Measurements from ENCODE around the gene HRH2.
"Not testable (repeated sequence)": the region's sequence is repeated elsewhere in the genome, so short reads cannot be mapped to it uniquely, and the experiment has no call there.

HRH2 gene

DNA sequence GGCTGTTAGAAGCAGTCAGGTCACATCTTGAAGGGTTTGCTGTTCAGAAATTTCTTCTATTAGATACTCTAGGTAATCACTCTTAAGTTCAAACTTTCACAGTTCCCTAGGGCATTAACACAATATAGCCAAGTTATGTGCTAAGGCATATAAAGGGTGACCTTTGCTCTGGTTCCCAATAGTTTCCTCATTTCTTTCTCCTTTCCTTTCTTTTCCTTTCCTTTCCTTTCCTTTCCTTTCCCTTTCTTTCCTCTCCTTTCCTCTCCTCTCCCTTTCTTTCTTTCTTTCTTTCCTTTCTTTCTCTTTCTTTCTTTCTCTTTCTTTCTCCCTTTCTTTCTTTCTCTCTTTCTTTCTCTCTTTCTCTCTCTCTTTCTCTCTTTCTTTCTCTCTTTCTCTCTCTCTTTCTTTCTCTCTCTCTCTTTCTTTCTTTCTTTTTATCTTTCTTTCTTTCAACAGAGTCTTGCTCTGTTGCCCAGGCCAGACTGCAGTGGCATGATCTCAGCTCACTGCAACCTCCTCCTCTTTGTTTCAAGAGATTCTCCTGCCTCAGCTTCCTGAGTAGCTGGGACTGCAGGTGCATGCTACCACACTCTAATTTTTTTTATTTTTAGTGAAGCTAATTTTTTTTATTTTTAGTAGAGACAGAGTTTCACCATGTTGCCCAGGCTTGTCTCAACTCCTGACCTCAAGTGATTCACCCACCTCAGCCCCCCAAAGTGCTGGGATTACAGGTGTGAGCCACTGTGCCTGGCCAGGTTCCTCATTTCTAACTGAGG lies 7.3 kb upstream of the HRH2 start:
- not testable (repeated sequence) for DNase-seq

GRCh38 chr5:175652741-175653663 lies 4.9 kb upstream of the HRH2 start:
- DNase-seq: peak; percentile 86

DNA sequence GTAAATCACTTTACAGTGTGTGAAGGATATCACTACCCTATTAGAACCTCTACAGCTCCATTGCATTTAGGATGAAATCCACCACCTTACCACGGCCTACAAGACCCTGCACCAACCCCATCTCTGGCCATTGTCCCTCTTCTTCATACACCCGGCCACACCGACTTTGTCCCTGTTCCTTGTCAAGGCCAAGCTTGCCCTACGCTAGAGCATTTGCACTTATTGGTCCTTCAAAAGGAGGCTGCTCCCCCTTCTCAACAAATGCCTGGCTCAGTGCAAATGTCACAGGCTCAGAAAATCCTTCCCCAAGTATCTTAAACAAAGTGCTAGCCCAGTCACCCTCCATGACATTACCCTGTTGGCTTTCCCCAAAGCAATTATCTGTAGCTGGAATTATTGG lies 4.1 kb upstream of the HRH2 start:
- DNase-seq: no peak

DNA sequence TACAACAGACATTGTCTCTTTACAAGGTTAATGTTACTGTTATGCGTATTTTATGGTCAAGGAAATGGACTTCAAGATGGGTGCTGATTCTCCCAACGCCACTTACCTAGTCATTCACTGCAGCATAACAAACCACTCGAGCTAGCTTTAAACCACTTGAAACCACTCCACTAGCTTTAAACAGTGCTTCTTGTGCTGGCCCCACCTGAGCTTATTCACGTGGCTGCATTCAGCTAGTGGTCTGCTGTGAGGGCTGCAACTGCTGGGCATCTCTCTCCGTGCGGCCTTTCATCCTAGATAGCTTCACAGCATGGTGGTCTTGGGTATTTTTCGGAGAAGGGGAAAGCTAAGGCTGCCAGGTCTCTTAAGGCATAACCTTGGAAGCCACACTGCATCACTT lies 3.5 kb upstream of the HRH2 start:
- no peak for DNase-seq

- no peak for DNase-seq
Observed at GRCh38 chr5:175654807-175655206, 3.1 kb upstream of the HRH2 start.

DNA sequence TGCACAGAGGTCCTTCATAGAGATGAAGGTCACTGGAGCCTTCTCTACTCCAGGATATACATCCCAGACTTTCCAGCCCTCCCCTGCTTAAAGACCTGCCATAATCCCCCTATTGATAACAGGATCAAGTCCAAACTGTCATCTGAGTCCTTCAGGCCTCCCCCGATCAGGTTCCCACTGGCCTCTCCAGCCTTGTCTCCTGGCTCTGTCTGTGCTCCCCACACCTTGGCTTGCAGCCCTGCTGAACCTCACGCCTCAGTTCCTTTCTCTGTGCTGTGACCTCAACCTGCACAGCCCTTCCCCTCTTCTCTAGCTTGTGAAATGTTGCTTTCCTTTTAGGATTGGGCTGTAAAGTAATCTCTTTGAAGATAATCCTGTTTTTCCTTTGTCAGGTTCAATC lies 2.5 kb upstream of the HRH2 start:
- no peak for DNase-seq

DNA sequence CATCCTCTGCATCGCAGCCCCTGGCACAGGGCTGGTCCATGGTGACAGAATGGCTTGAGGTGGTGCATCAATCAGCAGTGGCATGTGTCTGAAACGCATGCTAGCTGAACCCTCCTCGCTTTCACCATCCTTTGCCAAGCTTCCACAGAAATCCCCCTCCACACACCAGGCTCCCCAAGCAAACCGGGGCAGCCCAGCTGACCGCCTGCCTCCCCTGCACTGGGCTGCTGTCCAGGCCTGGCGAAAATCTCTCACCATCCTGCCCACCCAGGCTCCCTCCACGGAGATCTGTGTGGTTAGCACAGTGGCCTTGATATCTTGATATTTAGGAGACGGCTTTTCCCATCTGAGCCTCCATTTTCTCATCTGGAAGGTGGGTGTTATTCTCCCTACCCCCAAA lies 905 bp upstream of the HRH2 start:
- DNase-seq: no peak

DNA sequence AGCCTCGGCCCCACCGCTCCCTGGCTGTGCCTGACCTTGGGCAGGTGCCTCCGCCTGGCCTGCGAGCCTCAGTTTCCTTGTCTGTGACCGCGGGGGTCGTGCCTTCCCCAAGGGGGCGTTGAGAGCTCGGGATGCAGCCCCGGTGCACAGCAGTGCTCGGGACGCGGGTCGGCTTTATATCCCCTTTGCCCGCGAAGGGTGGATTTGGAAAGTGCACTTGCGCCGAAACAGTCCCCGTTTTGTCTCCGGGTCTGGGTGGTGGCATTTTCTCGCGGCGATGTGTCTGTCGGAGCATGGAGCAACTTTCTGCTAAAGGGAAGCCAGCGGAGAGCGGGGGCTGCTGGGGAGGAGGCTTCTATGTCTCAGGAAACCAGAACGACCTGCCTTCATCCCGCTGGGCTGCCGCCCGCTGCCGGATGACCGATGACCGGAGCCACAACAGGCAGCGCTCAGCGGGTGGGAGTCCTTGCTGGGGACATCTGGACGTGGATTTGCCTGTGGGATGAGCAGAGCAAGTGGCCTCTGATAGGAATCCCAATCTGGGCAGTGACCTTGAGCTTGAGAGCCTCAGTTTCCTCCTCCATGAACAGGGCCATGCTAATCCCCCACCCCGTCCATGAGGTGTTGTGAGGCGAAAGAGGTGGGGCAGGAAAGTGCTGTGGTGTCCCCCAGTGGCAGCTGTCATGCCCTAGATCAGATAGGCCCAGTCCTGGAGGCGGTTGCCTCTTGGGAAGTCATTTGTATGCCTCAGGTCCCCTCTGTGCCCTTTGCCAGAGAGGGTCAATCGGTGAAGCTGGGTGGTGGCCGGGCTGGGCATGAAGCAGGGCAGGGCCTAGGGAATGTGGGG lies 651 bp downstream of the HRH2 start:
- DNase-seq: no peak

GRCh38 chr5:175659546-175660253 lies 1.8 kb downstream of the HRH2 start:
- DNase-seq: no peak

DNA sequence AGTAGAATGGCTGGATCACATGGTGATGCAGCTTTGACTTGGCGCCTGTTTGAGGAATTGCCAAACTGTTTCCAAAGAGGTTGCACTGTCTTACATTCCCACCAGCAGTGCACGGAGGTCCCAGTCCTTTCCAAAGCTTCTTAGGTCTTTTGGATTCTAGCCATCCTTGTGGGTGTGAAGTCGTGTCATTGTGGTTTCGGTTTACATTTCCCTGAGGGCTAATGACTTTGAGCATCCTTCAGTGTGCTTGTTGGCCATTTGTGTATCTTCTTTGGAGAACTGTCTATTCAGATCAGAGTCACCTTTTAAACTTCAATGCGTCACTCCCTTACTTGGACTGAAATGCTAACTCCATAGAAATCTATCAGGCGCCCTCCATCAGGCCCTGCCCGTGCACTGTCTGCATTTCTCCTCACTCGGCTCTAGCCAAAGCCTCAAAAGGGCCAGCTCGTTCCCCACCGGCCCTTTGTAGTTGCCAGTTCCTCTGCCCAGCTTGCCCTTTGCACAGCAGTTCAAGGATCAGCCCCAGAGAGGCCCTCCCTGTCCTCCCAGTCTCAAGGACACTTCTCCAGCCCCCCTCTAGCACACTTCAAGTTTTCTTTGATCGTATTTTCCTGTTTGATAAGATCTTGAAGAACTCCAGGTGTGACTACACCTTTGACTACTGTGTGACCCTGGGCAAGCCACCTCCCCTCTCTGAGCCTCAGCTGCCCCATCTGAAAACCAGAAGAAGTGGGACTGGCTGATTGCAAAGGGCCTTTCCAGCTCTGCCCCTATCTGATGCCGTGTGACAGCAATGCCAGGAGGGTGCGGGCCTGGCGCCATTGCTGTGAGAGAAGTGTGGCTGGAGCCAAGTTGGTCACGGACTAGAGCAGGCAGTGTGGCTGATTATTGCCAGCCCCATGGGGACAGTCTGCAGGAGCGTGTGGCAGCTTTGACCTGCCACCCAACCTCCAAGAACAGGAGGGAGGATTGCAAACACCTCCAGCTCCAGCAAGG lies 5.6 kb downstream of the HRH2 start:
- no peak for DNase-seq

- no peak for DNase-seq
Observed at GRCh38 chr5:175664723-175665122, 6.9 kb downstream of the HRH2 start.

- DNase-seq: no peak
Observed at GRCh38 chr5:175666216-175666615, 8.3 kb downstream of the HRH2 start.

GRCh38 chr5:175668006-175668405 lies 10.1 kb downstream of the HRH2 start:
- DNase-seq: no peak

GRCh38 chr5:175670372-175670771 lies 12.5 kb downstream of the HRH2 start:
- no peak for DNase-seq

DNA sequence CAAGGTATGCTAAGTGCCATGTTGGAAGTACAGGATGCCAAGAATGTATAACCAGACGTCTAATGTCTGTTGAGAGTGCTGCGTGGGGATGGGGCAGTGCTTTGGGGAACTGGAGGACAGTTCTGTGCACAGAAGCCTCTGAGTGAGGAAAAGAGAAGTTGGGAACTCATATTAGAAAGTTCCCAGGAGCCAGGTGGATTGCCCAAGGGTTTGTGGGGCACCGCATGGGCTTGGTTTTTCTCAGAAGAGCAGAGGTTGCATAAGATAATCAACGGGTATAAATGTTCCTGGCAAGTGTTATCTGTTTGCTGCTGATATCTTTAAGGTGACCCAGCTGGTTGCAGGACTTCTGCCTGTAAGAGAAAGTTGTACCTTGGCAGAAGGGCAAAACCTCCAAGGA lies 13.1 kb downstream of the HRH2 start:
- DNase-seq: no peak

DNA sequence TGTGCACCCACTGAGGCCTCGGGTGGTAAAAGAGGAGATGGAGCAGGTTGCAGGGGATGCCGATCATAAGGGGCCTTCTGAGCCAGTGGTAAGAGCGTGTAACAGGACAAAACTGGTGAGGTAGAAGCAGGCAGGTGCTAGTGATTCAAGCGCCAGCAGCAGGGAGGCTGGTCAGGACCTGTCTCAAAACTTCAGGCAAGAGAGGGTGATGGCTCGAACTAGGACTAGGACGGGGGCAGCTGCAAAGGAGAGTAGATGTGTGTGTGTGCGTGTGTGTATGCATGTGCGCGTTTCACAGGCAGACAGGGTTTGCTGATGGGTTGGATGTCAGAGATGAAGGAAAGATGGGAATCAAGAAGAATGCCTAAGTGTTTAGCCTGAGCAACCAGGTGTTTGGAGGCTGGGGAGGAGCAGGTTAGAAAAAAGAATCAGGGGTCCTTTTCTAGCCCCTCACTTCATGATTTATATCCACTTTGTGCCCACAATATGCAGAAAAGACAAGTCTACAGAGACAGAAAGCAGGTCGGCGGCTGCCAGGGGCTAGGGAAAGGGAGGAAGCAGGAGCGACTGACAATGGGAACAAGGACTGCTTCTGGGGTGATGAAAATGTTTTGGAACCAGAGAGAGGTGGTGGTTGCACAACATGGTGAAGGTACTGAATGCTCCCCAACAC lies 15.2 kb downstream of the HRH2 start:
- DNase-seq: no peak

GRCh38 chr5:175674731-175675346 lies 17.0 kb downstream of the HRH2 start:
- DNase-seq: no peak

GRCh38 chr5:175675873-175676272 lies 18.0 kb downstream of the HRH2 start:
- no peak for DNase-seq

GRCh38 chr5:175677571-175677970 lies 19.7 kb downstream of the HRH2 start:
- DNase-seq: no peak

DNA sequence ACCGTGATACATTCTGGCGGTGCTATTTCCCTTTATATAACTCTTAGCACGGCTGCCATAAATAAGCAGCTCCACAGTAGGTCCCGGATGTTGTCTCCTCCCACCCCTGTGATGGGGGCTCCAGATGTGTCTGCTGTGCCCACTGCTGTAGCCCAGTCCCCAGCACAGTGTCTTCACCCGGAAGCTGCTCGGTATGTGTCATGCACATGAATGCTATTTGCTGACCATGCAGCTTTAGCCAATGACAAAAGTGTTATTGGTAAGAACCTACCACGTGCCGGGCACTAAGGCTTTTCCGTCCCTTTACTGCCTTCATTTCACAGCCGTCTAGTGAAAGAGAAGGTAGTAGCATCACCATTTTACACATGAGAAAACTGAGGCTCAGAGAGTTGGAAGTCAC lies 20.2 kb downstream of the HRH2 start:
- DNase-seq: no peak

All from KG1 (cell line).